HG03354 (cell line): Measurements from ENCODE around the gene STAG2.
"Not testable (repeated sequence)": the region's sequence is repeated elsewhere in the genome, so short reads cannot be mapped to it uniquely, and the experiment has no call there.

Source experiments
- ATAC-seq: cut with Tn5 transposase; IDR thresholded peaks from one replicate; pipeline ENCODE4 v1.9.1; 2021; ENCODE audit warnings: mild to moderate bottlenecking; ENCODE audit not compliant: unreplicated experiment, poor library complexity, severe bottlenecking

STAG2 gene

DNA sequence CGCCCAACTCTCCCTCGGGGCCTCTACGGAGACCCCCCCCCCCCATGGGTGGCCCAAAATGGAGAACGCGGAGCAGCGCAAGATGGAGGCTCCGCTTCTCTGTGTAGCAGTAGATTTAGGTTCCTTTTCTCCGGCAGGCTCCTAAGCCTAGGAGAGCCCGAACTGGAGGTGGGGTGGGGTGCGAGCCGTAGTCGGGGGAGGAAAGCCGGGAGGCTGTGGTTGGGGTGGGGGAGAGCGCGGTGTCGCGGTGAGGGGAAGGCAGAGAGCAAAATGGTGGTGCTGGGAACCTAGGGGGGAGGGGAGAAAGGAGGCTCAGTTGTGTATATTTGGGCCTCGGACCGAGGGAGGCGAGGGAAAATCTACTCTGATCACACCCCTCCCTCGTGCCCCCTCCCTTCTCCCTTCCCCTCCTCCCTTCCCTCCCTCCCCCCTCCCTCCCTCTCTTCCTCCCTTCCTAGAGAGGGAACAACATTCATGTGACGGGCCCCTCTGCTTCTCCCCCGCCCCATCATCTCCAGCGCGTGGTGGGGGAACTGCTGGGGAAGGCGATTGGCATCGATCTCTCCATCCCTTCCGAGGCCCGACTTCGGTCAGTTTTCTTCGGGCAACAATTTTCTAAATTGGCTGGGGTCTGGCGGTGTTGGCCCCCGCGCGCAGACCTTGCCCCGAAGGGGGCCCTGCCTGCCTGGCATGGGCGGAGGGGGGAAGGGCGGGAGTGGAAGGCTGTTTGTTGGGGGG is at the start of gene STAG2:
STAG2 (plus strand) TSS at position 439 of the 738 bp plus-strand sequence. CDS start 60,922 bp downstream, outside the sequence.
- no peak for ATAC-seq

DNA sequence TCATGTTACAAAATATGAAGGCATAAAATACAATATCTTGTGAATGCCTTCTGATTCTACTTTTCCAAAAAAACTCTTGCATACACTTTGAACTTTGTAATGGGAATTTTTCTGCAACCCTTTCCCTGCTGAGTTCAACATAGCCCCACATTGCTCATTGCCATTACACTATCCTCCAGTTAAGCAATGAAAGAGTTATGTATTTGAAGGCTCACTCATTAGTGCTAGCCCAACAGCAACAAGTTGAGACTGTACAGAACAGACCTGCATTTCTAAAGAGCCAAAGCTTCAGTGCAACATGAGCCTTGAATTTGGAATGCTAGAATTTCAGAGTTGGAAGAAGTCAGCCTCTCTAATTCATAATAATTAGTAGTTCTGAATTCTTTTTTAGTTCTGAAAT is 44.4 kb upstream of the STAG2 start:
- no peak for ATAC-seq

DNA sequence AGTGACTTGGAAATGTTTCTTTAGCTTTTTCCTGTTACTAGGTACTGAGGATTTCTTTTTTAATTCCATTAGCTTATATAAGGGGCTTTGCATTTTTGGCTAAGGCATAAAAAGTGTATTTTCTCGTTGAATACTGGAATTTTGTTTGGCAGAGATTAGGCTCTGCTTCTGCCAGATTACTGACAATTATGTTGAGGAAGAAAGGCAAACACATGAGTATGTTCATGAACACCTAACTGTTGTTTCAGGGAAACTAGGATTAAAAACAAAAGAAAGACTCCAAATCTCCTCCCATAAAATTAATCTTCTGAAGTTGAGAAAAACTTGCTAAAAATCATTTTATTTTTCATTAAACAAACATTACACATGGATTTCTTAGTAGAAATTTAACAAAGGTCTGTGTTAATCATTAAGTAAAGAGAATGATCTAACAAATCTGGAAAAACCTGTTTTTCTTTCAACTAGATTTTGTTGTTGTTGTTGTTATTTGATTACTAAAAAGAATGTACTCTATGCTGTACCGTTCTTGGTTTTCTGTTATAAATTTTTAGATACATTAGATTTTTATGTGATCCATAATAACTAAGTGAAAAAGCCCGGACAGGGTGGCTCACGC is 43.3 kb upstream of the STAG2 start:
- ATAC-seq = no peak

DNA sequence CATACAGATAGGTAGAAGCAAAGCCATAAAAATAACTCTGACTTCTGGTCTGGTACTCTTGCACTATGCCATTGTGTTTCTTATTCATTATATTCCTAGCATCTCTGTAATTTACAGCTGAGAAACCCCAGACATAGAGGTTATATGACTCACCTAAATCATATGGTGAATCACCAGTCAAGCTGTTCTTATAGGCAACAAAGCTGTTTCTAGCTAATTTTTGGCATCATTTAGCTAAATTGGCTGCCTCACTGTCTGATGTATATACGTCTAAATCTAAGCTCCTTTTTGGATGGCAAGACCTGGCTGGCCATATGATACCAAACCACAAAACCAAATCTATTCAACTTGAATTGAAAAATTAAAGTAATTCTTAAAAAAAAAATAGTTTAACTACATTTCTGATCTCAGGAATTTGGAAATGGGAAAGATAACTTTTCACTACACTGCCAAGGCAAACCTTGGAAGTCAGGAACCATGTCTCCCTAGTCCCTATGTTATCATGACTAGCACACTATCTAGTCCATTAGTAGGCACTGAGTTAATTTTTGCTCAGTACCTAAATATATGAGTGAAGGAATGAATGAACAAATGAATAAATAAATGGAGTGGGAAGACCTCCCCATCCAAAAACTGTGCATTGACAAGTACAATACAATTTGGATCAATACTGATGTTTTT is 41.3 kb upstream of the STAG2 start:
- no peak for ATAC-seq

DNA sequence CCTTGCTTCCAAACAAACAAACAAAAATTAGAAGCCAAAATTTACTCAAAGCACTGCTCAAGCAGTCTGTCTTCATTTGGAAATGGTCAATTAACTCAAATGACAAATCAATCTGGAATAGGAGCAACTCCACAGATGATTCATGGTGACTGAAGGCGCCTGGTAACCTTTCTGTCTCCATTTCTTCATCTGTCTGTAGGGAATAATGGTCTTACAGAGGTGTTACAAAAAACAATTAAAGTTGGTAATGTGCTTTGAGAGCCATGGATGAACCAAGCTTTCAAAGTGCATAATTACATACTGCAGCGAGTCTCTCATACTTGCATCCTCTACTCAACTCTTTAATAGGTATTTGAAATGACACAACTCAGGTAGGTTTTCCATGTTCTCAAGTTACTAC is 38.3 kb upstream of the STAG2 start:
- no peak for ATAC-seq

DNA sequence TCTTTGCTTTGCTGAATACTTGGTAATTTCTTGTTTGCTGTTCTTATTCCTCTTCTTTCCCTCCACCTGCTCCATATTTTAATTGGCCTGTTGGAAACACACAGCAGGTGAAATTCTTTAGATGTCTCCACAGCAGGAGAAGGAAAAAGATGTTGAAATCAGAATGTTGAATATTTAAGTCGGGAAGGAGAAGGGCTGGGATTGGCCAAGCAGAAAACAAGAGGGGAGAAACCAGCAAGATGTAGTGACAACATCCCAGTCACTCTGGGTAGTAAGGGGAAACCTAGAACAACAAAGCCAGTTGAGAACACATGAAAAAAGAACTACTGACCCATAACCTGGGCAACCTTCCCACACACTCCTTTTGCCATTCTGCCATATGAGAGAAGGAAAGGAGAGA is 37.3 kb upstream of the STAG2 start:
- ATAC-seq = no peak

DNA sequence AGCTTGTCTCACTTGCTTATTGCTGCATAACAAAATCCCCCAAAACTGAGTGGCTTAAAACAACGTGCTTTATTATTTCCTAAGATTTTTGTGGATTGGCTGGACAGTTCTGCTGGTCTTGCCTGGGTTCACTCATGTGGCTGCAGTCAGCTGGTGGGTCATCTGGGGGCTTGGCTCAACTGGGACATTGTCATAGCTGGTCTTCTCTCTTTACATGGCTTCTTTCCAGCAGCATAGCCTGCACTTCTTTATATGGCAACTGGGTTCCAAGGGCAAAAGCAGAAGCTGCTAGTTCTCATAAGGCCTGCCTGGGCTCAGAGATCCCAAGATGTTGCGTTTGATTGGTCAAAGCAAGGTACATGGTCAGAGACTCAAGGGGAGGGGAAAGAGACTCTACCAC is 33.7 kb upstream of the STAG2 start:
- ATAC-seq = no peak

DNA sequence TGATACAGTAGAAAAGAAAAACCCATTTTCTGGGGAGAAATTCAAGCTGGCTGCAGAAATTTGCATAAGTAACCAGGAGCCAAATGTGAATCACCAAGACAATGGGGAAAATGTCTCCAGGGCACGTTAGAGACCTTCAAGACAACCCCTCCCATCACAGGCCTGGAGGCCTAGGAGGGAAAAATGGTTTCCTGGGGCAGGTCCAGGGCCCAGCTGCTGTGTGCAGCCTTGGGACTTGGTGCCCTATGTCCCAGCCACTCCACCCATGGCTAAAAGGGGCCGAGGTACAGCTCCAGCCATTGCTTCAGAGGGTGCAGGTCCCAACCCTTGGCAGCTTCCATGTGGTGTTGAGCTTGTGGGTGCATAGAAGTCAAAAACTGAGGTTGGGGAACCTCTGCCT is 29.5 kb upstream of the STAG2 start:
- ATAC-seq = not testable (repeated sequence)

DNA sequence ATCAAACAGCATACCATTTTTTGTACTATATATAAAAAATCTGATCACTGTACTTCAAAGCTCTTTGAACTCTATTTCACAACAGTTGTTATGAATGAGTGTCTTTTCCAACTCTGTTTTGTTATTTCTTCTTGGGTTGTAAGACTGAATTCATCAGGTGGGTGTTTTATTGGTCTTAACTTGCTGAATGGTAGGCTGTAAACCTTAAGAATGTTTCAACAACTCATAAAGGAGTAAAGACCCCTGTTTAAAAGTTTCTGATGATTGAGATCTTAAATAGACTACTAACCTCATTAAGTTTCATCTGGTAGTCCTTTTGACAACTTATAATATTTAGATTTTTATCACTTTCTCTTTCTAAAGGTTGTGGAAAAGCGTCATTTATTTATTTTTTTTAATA is 18.4 kb upstream of the STAG2 start:
- no peak for ATAC-seq

DNA sequence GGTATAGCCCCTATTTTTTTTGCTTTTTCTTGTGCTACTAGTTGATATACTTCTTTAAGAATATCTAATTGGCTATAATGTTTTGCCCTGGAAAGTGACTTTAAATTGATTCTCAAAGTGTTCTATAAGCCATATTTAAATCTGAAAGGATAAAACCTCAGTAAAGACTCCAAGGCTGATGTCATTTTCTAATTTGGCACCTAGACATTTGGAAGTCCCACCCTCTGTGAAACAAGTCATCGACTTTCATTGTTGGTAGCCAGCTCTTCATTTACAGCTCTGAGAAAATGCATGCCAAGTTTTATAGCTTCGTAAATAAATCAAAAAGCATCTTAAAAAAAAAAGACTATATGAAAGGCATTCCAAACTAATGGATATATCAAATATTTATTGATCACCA is 18.0 kb upstream of the STAG2 start:
- ATAC-seq = no peak

DNA sequence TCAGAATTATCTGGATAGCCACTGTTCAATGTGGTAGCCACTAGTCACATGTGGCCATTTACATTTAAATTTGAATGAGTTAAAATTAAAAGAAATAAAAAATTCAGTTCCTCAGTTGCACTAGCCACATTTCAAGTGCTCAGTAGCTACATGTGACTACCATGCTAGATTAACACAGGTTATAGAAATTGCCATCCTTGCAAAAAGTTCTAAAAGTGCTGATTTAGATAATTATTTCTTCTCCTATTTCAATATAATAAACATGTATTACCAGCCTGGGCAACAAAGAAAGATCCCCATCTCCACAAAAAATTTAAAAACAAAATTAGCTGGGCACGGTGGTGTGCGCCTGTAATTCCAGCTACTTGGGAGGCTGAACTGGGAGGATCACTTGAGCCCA is 11.7 kb upstream of the STAG2 start:
- ATAC-seq = no peak

DNA sequence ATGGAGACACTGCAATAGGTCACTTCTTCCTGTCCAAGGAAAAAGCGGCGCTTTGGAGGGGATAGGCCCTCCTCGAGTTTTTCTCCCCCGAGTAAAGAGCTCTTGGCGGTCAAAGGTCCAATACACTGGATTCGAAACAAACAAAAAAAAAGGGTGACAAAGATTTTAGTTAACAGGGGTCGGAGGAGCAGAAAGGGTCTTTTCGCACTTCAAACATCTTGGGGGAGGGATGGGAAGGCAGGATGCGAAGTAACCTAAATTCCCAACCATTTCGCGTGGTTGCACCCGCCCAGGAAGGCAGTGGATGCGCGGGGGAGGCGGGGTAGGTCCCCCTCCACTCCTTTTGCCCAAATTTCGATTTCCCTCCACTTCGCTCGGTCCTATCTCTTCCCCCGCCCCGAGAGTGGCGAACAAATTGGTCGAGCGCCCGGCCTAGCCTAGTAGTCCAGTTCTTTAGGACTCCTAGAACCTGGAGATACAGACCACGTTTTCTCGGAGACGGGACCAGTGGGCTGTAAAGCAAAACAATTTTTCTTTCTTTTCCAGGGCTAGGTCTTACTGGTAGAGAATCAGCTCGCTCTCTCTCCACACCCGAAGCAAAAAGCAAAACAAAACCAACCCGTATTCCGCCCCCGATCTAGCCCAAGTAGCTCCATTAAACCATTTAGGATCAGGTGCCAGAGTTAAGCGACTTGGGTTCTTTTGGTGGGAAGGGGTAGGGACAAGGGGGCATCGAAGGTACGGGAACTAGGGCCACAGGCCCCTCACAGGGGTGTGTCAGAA is 2.0 kb upstream of the STAG2 start:
- no peak for ATAC-seq

DNA sequence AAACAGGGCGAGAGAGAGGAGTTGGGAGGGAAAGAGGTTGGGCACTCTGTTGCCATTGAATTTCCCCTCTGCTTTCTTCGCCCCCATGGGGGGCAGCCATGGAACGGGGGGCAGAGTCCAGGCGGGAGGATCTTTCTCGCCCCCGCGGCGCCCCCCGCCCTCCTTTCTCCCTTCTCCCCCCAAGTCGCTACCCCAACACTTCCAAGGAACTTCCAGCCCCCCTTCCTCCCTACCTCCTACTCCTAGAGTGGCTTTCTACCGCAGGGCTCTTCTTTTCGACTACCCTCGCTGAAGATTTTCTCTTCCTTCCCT is 594 bp upstream of the STAG2 start:
- ATAC-seq = no peak

DNA sequence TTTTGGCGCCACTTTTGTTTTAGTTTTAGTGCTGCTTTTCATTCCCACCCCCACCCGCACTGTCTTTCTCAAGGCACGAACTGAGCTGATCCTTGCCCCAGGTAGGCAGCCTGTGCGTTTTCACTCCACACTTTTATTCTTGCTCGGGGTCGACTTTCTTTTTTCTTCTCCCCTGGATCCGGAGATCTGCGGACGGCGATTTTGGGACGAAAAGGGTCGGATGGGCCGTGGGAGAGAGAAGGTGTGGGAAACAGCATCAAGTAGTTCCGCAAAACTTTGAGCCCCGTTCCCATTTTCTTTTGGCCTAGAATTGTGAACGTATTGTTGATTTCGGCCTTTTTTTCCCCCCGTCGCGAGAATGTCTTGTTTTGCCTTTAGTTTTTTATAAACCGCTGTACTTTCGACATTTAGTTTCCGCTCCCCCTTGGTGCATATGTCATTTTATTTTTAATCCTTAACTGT is 531 bp downstream of the STAG2 start:
- no peak for ATAC-seq

DNA sequence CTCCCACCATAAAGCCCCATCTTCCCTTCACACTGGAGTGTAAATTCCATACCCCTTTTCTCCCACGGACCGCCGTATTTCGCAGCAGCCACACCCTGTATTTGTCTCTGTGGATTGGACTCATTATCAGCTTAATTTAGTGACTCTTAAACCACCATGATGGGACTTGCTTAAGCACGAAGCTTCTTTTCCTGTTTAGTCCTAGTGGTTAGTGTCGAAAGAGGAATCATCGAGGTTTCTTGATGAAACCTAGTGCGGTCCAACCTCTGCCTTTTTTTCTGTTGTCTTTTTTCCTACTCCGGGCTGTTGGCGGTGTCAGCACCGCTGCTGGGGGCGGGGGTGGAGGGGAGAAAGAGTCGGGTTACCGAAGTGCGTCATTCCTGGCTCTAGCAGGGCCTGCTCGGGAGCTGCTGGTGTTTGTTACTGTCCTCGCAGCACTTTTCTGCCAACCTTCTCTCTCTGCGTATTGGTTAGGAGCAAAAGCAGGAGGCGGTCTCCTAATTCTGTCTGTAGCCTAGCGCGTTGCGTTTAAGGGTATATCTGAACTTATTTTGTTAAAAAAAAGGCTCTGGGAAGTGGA is 1.4 kb downstream of the STAG2 start:
- ATAC-seq = peak; percentile 56

DNA sequence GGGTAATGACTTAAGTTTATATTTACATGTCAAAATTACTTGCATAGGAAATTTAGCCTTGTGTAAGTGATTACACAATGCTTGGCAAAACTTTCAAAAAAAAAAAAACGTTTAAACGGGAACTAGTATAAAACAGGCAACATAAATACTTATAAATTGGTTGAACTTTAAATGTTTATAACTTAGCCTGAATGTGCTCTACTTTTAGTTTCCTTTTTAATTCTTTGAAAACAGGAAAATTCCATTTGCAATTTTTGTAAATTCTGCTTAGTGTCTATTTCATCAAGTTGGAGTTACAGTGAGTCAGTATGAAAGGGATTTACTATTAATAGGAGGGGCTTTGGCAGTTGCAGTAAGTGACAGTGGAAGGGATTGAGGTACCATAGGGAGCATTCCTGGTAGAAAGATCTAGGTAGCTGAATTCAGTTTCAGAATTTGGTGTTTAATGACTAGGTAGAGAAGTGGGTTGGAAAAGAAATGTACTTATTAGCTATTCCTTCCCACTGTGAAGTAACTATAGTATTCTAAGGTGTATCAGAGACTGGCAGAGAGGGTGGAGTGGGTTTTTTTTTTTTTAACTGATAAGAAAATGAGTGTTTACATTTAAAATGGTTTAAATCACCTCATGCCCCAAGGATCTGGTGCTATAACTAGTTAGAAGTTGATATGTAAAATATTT is 2.8 kb downstream of the STAG2 start:
- no peak for ATAC-seq

DNA sequence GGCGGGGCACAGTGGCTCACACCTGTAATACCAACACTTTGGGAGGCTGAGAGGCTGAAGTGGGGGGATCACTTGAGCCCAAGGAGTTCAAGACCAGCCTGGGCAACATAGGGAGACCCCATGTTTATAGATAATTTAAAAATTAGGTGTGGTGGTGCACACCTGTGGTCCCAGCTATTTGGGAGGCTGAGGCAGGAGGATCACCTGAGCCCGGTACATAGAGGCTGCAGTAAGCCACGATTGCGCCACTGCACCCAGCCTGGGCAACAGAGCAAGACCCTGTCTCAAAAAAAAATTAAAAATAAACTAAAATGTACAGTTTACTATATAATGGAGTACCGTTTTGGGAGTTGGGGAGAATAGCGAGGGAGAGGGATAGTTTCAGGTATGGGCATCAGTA is 4.2 kb downstream of the STAG2 start:
- ATAC-seq = no peak

DNA sequence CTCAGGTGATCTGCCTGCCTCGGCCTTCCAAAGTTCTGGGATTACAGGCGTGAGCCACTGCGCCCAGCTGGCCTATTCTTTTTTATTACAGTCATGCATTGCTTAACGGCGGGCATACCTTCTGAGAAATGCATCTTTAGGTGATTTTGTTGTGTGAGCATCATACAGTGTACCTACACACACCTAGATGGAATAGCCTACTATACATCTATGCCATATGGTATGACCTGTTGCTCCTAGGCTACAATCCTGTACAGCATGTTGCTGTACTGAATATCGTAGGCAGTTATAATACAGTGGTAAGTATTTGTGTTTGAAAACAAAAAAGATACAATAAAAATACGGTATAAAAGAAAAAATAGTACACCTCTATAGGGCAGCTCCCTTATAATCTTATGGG is 6.0 kb downstream of the STAG2 start:
- ATAC-seq = no peak

DNA sequence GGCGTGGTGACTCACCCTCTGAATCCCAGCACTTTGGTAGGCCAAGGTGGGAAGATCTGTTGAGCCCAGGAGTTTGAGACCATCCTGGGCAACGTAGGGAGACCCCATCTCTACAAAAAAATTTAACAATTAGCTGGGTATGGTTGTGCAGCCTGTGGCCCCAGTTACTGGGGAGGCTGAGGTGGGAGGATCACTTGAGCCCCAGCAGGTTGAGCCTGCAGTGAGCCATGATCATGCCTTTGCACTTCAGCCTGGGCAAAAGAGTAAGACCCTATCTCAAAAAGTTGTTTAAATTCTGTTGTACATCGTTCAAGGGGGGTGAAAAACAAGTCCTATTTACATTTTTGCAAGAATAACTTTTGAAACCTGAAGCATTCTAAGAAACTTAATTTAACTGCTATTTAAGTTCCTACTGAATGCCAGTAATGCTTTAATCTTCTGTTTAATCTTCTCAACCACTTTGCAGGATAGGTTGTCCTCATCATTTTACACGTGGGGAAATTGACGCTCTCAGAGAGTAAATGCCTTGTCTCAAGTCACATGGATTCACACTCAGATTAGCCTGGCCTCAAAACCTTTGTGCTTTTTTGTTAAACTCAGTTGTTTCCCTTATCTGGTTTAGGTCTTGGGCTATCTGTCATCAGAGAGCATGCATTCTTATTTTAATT is 7.0 kb downstream of the STAG2 start:
- no peak for ATAC-seq
